Measurements from ENCODE around the gene SMIM9. TPM values are rescaled to one million over a fixed set of nuclear protein-coding genes. Genes with fewer than 3 reads are reported as not detected.
A peak's percentile ranks its signal among the peaks of the same experiment; 100 is the strongest.

SMIM9 gene
- total RNA-seq, 1 donor from 2014 or later = not detected

GRCh38 chrX:154795016-154795415 lies 39.4 kb downstream of the SMIM9 start:
- intact Hi-C loops (cut with DNase I) = no loop called here
- Histone ChIP-seq H3K27ac (no peak overlapping the region), H3K36me3 (no peaks in the 10 kb centered on the region), H3K4me3 (no peak overlapping the region), H3K9me3 (no peaks in the 10 kb centered on the region), H3K27me3 (ENCODE audit: low read depth) (no peaks in the 10 kb centered on the region), H3K4me1 (peaks cover 20% of the 10 kb centered on the region)
- TF ChIP-seq, protein P1, sequence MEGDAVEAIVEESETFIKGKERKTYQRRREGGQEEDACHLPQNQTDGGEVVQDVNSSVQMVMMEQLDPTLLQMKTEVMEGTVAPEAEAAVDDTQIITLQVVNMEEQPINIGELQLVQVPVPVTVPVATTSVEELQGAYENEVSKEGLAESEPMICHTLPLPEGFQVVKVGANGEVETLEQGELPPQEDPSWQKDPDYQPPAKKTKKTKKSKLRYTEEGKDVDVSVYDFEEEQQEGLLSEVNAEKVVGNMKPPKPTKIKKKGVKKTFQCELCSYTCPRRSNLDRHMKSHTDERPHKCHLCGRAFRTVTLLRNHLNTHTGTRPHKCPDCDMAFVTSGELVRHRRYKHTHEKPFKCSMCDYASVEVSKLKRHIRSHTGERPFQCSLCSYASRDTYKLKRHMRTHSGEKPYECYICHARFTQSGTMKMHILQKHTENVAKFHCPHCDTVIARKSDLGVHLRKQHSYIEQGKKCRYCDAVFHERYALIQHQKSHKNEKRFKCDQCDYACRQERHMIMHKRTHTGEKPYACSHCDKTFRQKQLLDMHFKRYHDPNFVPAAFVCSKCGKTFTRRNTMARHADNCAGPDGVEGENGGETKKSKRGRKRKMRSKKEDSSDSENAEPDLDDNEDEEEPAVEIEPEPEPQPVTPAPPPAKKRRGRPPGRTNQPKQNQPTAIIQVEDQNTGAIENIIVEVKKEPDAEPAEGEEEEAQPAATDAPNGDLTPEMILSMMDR (IDR thresholded peaks at IDR 0.05) = no peak
- no peak for ATAC-seq
- no peak for DNase-seq

DNA sequence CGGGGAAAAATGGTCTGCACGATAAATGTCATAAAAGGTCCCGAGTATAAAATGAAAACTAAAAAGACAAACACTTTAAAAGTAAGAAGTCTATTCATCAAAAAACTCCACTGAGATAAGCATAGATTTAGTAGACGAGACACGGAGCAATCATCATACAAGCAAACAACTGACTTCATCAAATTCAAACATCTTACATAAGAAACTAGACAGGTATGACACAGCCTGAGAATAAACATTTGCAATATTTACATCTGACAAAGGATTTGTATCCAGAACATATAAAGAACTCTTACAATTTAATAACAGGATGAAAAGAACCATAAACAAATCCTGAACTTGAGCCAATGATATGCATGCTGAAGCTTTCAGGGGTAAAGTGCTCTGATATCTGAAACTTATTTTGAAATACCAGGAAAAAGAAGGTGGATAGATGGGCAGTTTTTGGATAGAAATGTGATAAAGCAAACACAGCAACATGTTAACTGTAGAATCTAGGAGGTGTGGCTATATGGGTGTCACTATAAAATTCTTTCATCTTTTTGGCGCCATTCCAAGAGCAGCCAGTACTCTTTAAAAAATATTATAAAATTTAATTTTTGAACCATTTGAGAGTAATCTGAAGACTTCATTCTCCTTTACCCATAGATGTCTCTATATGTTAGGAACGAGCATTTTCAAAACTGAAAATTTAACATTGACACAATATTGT lies 41.2 kb downstream of the SMIM9 start:
- ATAC-seq = peak in 1 of 2 donors; percentile 54
- no peak overlapping the region for H3K27ac ChIP-seq
- intact Hi-C loops (cut with DNase I) = no loop called here

GRCh38 chrX:154791939-154792338 lies 42.5 kb downstream of the SMIM9 start:
- Histone ChIP-seq H3K27me3 (ENCODE audit: low read depth) (no peaks in the 10 kb centered on the region), H3K9me3 (no peaks in the 10 kb centered on the region), H3K4me1 (peaks cover 3% of the 10 kb centered on the region), H3K4me3 (no peak overlapping the region), H3K27ac (no peak overlapping the region), H3K36me3 (no peaks in the 10 kb centered on the region)
- intact Hi-C loops (cut with DNase I) = no loop called here
- TF ChIP-seq, protein P1 (IDR thresholded peaks at IDR 0.05) = no peak
- DNase-seq (no peak), ATAC-seq (no peak)

More for the DNA sequence above, 41.2 kb downstream of the SMIM9 start:
- Histone ChIP-seq H3K27me3 (ENCODE audit: low read depth) (no peaks in the 10 kb centered on the region), H3K36me3 (no peaks in the 10 kb centered on the region), H3K4me1 (peaks cover 6% of the 10 kb centered on the region), H3K4me3 (no peak overlapping the region), H3K9me3 (no peaks in the 10 kb centered on the region)
- DNase-seq = no peak
- TF ChIP-seq, protein P1 (IDR thresholded peaks at IDR 0.05) = no peak

GRCh38 chrX:154791467-154791866 lies 43.0 kb downstream of the SMIM9 start:
- ATAC-seq (no peak), DNase-seq (no peak)
- H3K9me3 ChIP-seq = no peaks in the 10 kb centered on the region
- intact Hi-C loops (cut with DNase I) = no loop called here
- H3K4me1 ChIP-seq = no peaks in the 10 kb centered on the region
- TF ChIP-seq, protein P1 (IDR thresholded peaks at IDR 0.05) = no peak
- no peak overlapping the region for H3K27ac ChIP-seq
- no peaks in the 10 kb centered on the region for H3K36me3 ChIP-seq
- no peak overlapping the region for H3K4me3 ChIP-seq
- H3K27me3 ChIP-seq (ENCODE audit: low read depth) = no peaks in the 10 kb centered on the region

- no peak overlapping the region for H3K4me3 ChIP-seq
- peaks cover 6% of the 10 kb centered on the region for H3K36me3 ChIP-seq
- H3K9me3 ChIP-seq = no peaks in the 10 kb centered on the region
- H3K27me3 ChIP-seq (ENCODE audit: low read depth) = no peaks in the 10 kb centered on the region
- no peak for ATAC-seq
- DNase-seq = no peak
- no peak overlapping the region for H3K27ac ChIP-seq
- intact Hi-C loops (cut with DNase I) = no loop called here
- H3K4me1 ChIP-seq = no peaks in the 10 kb centered on the region
- TF ChIP-seq, protein P1 (IDR thresholded peaks at IDR 0.05) = no peak
Measured at GRCh38 chrX:154785716-154786115, 48.7 kb downstream of the SMIM9 start.
